ENCODE results near the gene ZNF888.
"Not testable (repeated sequence)": the region's sequence is repeated elsewhere in the genome, so short reads cannot be mapped to it uniquely, and the experiment has no call there.

ZNF888 gene

GRCh38 chr19:52910648-52911047, 12.6 kb downstream of the ZNF888 start:
- no peaks in the 10 kb centered on the region for H3K4me1 ChIP-seq (ENCODE audit: control insufficient read depth in 2 of 2, insufficient read depth in 1 of 2, low read depth in 1 of 2, low read length in 2 of 2)

GRCh38 chr19:52904052-52904780, 19.0 kb downstream of the ZNF888 start:
- DNase-seq (ENCODE audit: low spot score); H3K18ac ChIP-seq (ENCODE audit: low read length); H3K4me1 ChIP-seq (ENCODE audit: control insufficient read depth in 2 of 2, insufficient read depth in 1 of 2, low read depth in 1 of 2, low read length in 2 of 2); H3K27me3 ChIP-seq (ENCODE audit: control insufficient read depth in 3 of 3, insufficient read depth in 3 of 3, low read depth in 1 of 3, low read length in 3 of 3); H3K4me3 ChIP-seq (ENCODE audit: low read length in 2 of 2); H3K27ac ChIP-seq (replicated peaks; ENCODE audit: low read length); H3K9me3 ChIP-seq (replicated peaks in 1 of 2; ENCODE audit: control insufficient read depth in 2 of 2, insufficient read depth in 1 of 2, low read depth in 1 of 2, low read length in 2 of 2); H4K8ac ChIP-seq (ENCODE audit: low read depth, low read length); H2BK5ac ChIP-seq (ENCODE audit: low read length); H2AK5ac ChIP-seq (ENCODE audit: low read depth, low read length); H2BK15ac ChIP-seq (ENCODE audit: low read length); H2AFZ ChIP-seq (ENCODE audit: low read length); H4K91ac ChIP-seq (ENCODE audit: low read depth, low read length, poor library complexity); H3K79me1 ChIP-seq (ENCODE audit: low read depth, low read length); H3K9ac ChIP-seq (ENCODE audit: low read depth, low read length, poor library complexity); H3K4ac ChIP-seq (ENCODE audit: low read length); H3K4me2 ChIP-seq (ENCODE audit: insufficient read depth, low read length, poor library complexity, severe bottlenecking); H3K14ac ChIP-seq (ENCODE audit: low read length); H2BK120ac ChIP-seq (ENCODE audit: low read depth, low read length); H2BK12ac ChIP-seq (ENCODE audit: low read length); H3K23ac ChIP-seq (ENCODE audit: low read depth, low read length, poor library complexity): not testable (repeated sequence)
- peaks cover 11 to 28% of the 10 kb centered on the region in 2 donors for H3K36me3 ChIP-seq (replicated peaks in 1 of 2; ENCODE audit: control insufficient read depth in 2 of 2, insufficient read depth in 2 of 2, low read length in 2 of 2)
- WGBS, 2 donors (ENCODE audit: extremely low coverage in 2 of 2, insufficient read length in 2 of 2, insufficient replicate concordance in 1 of 2) = no CpG with 5 or more reads among the region's 16 CpGs

More at GRCh38 chr19:52910648-52911047, 12.6 kb downstream of the ZNF888 start:
- Histone ChIP-seq H3K79me1 (ENCODE audit: low read depth, low read length) (peaks cover 2% of the 10 kb centered on the region), H2BK12ac (ENCODE audit: low read length) (no peak overlapping the region), H2AK5ac (ENCODE audit: low read depth, low read length) (no peak overlapping the region), H4K91ac (ENCODE audit: low read depth, low read length, poor library complexity) (no peak overlapping the region), H2BK5ac (ENCODE audit: low read length) (no peak overlapping the region), H2AFZ (ENCODE audit: low read length) (no peak overlapping the region), H3K27ac (replicated peaks; ENCODE audit: low read length) (no peak overlapping the region), H3K4me3 (ENCODE audit: low read length in 2 of 2) (no peak overlapping the region), H3K27me3 (ENCODE audit: control insufficient read depth in 3 of 3, insufficient read depth in 3 of 3, low read depth in 1 of 3, low read length in 3 of 3) (no peaks in the 10 kb centered on the region), H2BK15ac (ENCODE audit: low read length) (no peak overlapping the region), H3K18ac (ENCODE audit: low read length) (no peak overlapping the region), H3K9me3 (replicated peaks in 1 of 2; ENCODE audit: control insufficient read depth in 2 of 2, insufficient read depth in 1 of 2, low read depth in 1 of 2, low read length in 2 of 2) (peaks cover 0 to 3% of the 10 kb centered on the region in 2 donors), H3K23ac (ENCODE audit: low read depth, low read length, poor library complexity) (no peak overlapping the region), H4K8ac (ENCODE audit: low read depth, low read length) (no peak overlapping the region), H3K4ac (ENCODE audit: low read length) (no peak overlapping the region), H3K4me2 (ENCODE audit: insufficient read depth, low read length, poor library complexity, severe bottlenecking) (no peak overlapping the region), H3K36me3 (replicated peaks in 1 of 2; ENCODE audit: control insufficient read depth in 2 of 2, insufficient read depth in 2 of 2, low read length in 2 of 2) (peaks cover 11 to 37% of the 10 kb centered on the region in 2 donors), H3K9ac (ENCODE audit: low read depth, low read length, poor library complexity) (no peak overlapping the region), H2BK120ac (ENCODE audit: low read depth, low read length) (no peak overlapping the region), H3K14ac (ENCODE audit: low read length) (no peak overlapping the region)
- DNase-seq (ENCODE audit: low spot score) = no peak
- no CpG with 5 or more reads among the region's 1 CpG for WGBS, 2 donors (ENCODE audit: extremely low coverage in 2 of 2, insufficient read length in 2 of 2, insufficient replicate concordance in 1 of 2)

- Histone ChIP-seq H2BK5ac (ENCODE audit: low read length) (no peak overlapping the region), H3K4me1 (ENCODE audit: control insufficient read depth in 2 of 2, insufficient read depth in 1 of 2, low read depth in 1 of 2, low read length in 2 of 2) (no peaks in the 10 kb centered on the region), H2BK120ac (ENCODE audit: low read depth, low read length) (no peak overlapping the region), H3K4me3 (ENCODE audit: low read length in 2 of 2) (no peak overlapping the region), H2AK5ac (ENCODE audit: low read depth, low read length) (no peak overlapping the region), H3K14ac (ENCODE audit: low read length) (no peak overlapping the region), H2BK15ac (ENCODE audit: low read length) (no peak overlapping the region), H3K4ac (ENCODE audit: low read length) (no peak overlapping the region), H3K79me1 (ENCODE audit: low read depth, low read length) (no peaks in the 10 kb centered on the region), H3K36me3 (replicated peaks in 1 of 2; ENCODE audit: control insufficient read depth in 2 of 2, insufficient read depth in 2 of 2, low read length in 2 of 2) (peaks cover 4 to 10% of the 10 kb centered on the region in 2 donors), H2AFZ (ENCODE audit: low read length) (no peak overlapping the region), H2BK12ac (ENCODE audit: low read length) (no peak overlapping the region), H3K23ac (ENCODE audit: low read depth, low read length, poor library complexity) (no peak overlapping the region), H4K8ac (ENCODE audit: low read depth, low read length) (no peak overlapping the region), H3K9me3 (replicated peaks in 1 of 2; ENCODE audit: control insufficient read depth in 2 of 2, insufficient read depth in 1 of 2, low read depth in 1 of 2, low read length in 2 of 2) (peaks cover 0 to 12% of the 10 kb centered on the region in 2 donors), H3K27me3 (ENCODE audit: control insufficient read depth in 3 of 3, insufficient read depth in 3 of 3, low read depth in 1 of 3, low read length in 3 of 3) (no peaks in the 10 kb centered on the region), H3K9ac (ENCODE audit: low read depth, low read length, poor library complexity) (no peak overlapping the region), H3K18ac (ENCODE audit: low read length) (no peak overlapping the region), H3K4me2 (ENCODE audit: insufficient read depth, low read length, poor library complexity, severe bottlenecking) (no peak overlapping the region), H3K27ac (replicated peaks; ENCODE audit: low read length) (no peak overlapping the region), H4K91ac (ENCODE audit: low read depth, low read length, poor library complexity) (no peak overlapping the region)
- WGBS, 2 donors (ENCODE audit: extremely low coverage in 2 of 2, insufficient read length in 2 of 2, insufficient replicate concordance in 1 of 2) = no CpG with 5 or more reads among the region's 3 CpGs
- DNase-seq (ENCODE audit: low spot score) = no peak
Observed at GRCh38 chr19:52901842-52902241, 21.4 kb downstream of the ZNF888 start.

- not testable (repeated sequence) for H3K4me3 ChIP-seq (ENCODE audit: low read length in 2 of 2); H4K8ac ChIP-seq (ENCODE audit: low read depth, low read length); H2BK12ac ChIP-seq (ENCODE audit: low read length); H3K9ac ChIP-seq (ENCODE audit: low read depth, low read length, poor library complexity); H3K4ac ChIP-seq (ENCODE audit: low read length); H3K4me2 ChIP-seq (ENCODE audit: insufficient read depth, low read length, poor library complexity, severe bottlenecking); H2BK120ac ChIP-seq (ENCODE audit: low read depth, low read length); H3K4me1 ChIP-seq (ENCODE audit: control insufficient read depth in 2 of 2, insufficient read depth in 1 of 2, low read depth in 1 of 2, low read length in 2 of 2); H3K27me3 ChIP-seq (ENCODE audit: control insufficient read depth in 3 of 3, insufficient read depth in 3 of 3, low read depth in 1 of 3, low read length in 3 of 3); DNase-seq (ENCODE audit: low spot score); H4K91ac ChIP-seq (ENCODE audit: low read depth, low read length, poor library complexity); H3K14ac ChIP-seq (ENCODE audit: low read length); H2BK5ac ChIP-seq (ENCODE audit: low read length); H3K23ac ChIP-seq (ENCODE audit: low read depth, low read length, poor library complexity); H2BK15ac ChIP-seq (ENCODE audit: low read length); H3K18ac ChIP-seq (ENCODE audit: low read length); H3K79me1 ChIP-seq (ENCODE audit: low read depth, low read length); H2AK5ac ChIP-seq (ENCODE audit: low read depth, low read length)
- H2AFZ ChIP-seq (ENCODE audit: low read length) = peak overlapping the region; percentile 95
- H3K36me3 ChIP-seq (replicated peaks in 1 of 2; ENCODE audit: control insufficient read depth in 2 of 2, insufficient read depth in 2 of 2, low read length in 2 of 2) = peaks cover under 1 to 21% of the 10 kb centered on the region in 2 donors
- H3K9me3 ChIP-seq (replicated peaks in 1 of 2; ENCODE audit: control insufficient read depth in 2 of 2, insufficient read depth in 1 of 2, low read depth in 1 of 2, low read length in 2 of 2) = peaks cover 0 to 31% of the 10 kb centered on the region in 2 donors
- peak overlapping the region; percentile 73 for H3K27ac ChIP-seq (replicated peaks; ENCODE audit: low read length)
- no CpG with 5 or more reads among the region's 10 CpGs for WGBS, 2 donors (ENCODE audit: extremely low coverage in 2 of 2, insufficient read length in 2 of 2, insufficient replicate concordance in 1 of 2)
Observed at GRCh38 chr19:52898596-52898995, 24.6 kb downstream of the ZNF888 start.
